Measurements from ENCODE around the gene OR10H5.
"Not testable (repeated sequence)": the region's sequence is repeated elsewhere in the genome, so short reads cannot be mapped to it uniquely, and the experiment has no call there.

The OR10H5 gene, protein sequence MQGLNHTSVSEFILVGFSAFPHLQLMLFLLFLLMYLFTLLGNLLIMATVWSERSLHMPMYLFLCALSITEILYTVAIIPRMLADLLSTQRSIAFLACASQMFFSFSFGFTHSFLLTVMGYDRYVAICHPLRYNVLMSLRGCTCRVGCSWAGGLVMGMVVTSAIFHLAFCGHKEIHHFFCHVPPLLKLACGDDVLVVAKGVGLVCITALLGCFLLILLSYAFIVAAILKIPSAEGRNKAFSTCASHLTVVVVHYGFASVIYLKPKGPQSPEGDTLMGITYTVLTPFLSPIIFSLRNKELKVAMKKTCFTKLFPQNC

DNA sequence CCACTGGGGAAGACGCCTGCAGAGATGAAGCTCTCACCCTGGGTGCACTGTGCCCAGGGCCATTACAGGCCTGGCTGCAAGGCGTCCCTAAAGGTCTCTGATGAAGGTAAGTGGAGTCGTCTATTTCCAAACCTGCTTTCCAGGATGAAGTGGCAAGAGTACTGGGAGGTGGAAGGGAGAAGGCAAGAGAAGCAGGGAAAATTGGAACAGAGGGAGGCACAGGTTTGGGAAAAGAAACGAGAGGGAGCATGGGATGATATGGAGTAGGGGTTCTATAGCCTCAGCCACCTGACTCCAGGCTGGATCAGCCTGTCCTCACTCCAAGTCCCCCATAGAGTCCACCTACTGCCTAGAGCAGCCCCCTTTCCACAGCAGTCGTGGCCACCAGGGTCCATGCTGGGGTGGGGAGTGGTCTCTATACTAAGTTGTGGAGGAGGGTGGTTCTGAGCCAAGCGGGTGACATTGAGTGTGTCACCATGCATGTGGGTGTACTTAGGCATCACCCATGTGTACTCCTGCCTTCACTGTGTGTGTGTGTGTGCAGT lies at the start of gene OR10H5:
OR10H5 (plus strand) TSS at position 51 of the 545 bp plus-strand sequence. CDS start 6,388 bp downstream, outside the sequence.
- no peak for FAIRE-seq

DNA sequence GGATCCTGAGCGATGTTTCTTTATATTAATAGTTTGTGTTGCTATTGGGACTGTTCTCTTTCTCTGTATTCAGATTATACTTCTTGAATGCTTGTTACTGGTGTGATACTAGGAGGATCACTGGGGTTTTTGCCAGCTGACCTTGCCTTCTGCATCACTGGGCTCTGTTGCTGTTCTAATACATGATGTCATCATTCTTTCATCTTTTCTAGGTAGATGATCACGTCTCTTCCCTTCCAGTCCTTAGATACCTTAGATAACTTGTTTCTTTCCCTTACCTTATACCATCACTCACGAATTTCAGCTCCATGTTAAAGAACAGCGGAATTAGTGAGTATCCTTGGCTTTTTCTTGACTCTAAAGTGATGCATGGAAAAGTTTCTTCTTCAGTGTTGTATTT lies 49.7 kb upstream of the OR10H5 start, which contains the start of gene OR10H3:
OR10H3 (plus strand) TSS at position 264 of the 400 bp plus-strand sequence. CDS start 3,408 bp downstream, outside the sequence.
- no peak for FAIRE-seq

DNA sequence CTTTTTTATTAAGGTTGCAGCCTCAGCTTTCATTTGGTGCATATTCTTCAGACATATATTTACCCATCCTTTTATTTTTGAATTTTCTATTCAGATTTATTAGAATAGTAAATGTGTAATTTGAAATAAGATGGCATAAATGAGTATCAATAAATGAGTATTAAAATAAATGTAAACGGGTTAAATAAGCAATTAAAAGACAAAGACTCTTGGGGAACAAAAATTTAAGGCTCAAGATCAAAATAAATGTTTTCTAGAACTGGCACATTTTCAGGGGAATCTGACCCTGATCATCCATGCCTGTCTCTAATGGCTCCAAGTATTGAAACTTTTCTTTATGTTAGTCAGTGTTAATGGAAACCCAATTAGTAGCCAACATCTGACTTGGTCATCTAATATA lies 46.7 kb upstream of the OR10H5 start:
- FAIRE-seq = no peak

DNA sequence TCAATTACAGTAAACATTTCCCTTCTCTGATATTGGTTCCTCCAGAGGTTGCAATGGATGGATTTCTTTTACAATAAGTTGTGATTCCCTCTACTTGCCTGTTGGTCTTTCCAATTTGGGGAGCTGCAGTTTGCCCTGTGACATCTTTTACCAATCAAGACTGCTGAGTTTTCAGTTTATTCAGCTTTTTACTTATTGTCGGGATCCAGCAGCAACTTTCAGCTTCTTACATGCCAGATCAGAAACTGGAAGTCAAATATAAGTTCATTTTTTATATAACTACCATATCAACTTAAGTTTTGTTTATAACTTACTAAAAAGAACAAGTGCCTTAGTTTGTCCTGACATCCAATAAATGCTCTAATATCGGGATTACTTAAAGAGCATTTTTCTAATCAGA lies 39.2 kb upstream of the OR10H5 start:
- FAIRE-seq = no peak

DNA sequence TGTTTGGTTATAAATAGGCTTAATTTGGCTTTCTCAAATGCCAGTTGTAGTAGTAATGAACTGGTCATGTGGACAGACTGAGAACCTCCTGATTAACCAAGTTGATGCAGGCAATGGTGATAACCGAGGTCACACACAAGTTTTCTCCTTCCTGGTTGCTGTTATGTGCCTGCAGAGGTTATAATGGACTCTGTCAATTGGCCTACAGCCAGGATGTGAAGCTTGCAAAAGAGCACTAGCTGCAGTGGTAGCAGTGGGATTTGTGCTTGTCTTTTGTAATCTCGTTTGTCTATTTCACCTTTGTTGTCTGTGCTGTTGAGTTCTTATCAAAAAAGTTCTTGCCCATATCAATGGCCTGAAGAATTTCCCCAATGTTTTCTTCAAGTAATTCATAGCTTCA lies 29.1 kb upstream of the OR10H5 start:
- no peak for FAIRE-seq

DNA sequence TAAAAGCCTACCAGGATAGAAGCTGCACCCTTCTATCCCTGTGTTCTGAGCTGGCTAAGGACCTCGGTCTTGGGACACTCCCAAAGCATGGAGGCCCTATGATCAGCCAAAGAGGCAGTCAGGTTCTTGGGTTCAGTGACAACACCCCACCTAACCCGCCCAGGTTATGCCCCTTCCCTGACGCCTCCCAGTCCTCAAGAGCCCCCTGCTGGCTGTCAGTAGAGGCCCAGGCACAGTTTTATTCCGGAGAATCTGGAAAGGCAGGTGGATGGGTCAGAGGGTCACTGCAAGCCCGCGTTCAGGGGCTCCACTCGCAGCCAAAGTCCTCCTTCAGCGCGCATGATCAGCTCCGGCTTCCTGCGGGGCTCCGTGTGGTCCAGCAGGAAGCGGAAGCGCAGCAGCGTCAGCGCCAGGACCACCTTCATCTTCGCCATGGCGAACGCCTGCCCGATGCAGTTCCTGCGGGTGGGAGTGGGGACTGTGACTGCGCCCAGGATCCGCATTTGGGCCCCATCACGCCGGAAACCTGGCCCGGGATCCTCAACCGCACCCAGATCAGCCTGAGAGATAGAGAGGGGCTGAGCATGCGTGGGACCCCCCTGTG lies 27.4 kb upstream of the OR10H5 start:
- no peak for FAIRE-seq

DNA sequence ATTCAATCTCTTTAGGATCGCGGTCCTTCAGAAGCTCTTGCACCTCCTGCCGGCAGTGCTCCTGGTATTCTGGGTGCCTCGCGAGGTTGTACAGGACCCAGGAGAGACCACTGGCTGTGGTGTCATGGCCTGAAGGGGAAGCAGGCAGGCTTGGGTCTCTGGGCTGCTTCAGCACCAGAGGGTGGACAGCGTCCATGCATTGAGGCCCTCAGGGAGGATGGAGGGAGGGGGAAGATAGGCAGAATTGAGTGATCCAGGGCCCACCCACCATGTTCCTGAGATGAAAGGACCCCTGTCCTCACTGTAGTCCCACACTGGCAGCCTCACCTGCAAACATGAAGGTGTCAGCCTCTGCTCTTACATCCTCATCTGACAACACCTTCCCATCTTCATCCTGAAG lies 17.9 kb upstream of the OR10H5 start:
- no peak for FAIRE-seq

DNA sequence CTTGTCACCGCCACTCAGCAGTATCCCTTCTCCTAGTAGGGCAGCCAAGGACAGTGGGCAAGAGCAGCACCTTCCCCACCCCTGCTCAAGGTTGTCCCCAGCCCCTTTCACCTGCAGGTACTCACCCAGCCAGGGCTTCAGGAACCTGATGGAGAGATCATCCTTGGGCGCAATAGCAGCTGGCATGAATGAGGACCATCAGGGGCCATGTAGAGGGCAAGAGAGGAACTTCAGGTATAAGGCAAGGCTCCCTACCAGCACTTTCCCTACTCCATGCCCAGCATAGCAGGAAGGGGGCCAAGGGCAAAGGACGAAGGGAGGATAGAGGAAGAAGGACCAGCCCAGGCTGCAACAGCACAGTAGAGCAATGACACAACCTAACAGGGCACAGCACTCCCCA lies 13.3 kb upstream of the OR10H5 start:
- not testable (repeated sequence) for FAIRE-seq

DNA sequence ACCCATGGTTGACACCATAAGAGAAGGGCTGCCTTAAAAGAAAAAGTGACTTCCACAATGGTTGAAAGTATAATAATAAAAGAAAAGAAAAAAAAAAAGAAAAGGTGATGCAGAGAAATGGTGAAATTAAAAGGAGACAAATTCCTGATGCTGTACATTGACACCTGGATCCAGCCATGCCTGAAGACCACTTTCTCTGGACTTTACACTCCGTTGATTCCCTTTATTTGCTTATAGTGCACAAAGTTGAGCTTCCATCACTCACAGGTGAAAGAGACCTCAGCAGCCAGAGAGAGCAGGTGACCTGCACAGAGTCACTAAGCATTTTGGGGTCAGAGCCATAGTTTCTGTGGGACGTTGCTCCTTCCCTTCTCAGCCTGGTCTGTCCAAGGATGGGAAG lies 12.2 kb upstream of the OR10H5 start:
- FAIRE-seq = no peak

DNA sequence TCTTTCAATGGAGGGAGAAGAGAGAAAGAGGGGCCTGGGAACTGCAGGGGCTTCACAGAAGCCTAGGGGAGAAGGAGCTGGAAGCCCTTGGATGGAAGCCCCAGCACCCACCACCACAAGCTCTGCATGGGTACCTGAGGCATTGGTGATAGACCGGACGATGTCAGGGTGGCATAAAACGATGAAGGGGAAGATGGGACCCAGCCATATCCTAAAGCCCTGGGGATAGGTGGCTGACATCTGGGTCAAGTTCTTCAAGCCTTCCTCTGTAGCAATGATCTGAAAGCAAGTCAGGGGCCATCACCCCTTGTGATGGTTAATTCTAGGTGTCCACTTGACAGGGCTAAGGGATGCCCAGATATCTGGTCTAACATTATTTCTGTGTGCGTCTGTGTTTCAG lies 11.2 kb upstream of the OR10H5 start:
- no peak for FAIRE-seq

DNA sequence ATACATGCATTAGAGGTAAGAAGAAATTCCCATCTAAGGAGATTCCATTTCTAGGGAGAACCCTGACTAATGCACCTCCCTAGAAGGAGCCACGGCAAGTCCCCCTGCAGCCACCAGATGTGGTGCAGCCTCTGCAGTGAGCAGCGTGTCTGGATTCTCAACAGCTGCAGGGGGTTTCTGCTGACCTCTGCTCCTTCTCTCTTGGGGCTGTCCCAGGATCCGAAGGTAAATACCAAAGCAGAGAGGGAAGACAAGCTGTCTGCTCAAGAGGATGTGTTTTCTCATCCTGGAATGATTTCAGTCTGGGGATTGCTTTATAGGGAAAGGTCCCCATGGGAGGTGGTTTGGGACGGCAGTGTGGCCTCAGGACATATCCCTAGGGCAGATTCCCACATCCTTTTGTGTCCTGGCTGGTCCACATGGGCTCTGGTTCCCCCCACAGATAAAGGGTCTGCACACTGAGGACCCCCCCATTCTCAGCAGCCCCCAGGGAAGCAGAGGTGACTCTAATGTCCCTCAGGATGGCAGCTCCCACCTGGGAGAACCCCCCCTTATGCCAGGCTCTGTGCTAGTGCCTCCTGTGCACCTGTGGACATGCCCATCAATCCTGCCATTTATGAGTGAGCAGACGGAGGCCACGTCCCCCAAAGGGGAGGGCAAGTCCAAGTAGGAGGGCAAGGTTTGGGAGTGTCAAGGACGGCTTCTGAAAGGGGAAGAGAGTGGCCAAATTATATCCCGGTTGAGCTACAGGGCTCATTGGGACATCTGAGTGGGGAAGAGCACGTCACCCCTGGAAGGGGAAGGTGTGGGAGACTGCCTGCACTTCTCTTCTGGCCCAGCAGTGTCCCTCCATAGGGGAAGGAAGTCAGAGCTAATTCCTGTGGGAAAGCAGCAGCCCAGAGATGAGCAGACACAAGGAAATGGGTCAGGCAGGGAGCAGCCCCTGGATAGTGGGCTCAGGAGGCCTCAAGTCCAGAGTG lies 10.2 kb upstream of the OR10H5 start:
- no peak for FAIRE-seq

DNA sequence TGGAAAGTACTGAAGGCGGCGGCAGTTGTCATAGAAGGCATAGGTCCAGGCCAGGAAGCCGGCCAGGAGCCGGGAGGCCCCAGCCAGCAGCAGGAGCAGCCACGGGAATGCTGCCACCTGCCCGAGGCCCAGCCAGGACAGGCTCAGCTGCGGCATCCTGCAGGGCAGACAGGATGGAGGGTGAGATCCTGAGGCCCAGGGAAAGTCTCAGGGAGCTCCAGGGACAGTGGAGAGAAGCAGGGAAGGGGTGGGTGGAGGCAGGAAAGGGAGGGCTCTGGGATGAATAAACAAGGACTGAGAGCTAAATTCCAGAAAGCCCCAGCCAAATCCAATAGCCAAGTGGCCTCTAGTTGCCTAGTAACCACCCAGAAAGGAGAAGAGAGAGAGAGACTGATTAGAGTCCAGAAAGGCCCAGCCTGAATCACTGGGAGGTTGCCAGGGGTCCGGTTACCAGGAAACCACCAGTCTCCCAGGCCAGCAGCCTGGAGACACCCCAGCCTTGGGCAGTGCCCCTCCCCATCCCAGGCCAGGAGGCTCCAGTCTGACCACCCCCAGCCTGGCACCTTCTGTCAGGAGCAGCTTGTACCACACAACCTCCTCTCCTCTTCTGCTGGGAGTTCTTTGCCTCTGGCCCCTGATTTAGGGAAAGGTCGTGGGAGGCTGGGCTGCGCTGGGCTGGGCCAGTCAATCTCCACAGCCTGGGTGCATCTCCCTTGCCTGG lies 7.5 kb upstream of the OR10H5 start:
- no peak for FAIRE-seq

DNA sequence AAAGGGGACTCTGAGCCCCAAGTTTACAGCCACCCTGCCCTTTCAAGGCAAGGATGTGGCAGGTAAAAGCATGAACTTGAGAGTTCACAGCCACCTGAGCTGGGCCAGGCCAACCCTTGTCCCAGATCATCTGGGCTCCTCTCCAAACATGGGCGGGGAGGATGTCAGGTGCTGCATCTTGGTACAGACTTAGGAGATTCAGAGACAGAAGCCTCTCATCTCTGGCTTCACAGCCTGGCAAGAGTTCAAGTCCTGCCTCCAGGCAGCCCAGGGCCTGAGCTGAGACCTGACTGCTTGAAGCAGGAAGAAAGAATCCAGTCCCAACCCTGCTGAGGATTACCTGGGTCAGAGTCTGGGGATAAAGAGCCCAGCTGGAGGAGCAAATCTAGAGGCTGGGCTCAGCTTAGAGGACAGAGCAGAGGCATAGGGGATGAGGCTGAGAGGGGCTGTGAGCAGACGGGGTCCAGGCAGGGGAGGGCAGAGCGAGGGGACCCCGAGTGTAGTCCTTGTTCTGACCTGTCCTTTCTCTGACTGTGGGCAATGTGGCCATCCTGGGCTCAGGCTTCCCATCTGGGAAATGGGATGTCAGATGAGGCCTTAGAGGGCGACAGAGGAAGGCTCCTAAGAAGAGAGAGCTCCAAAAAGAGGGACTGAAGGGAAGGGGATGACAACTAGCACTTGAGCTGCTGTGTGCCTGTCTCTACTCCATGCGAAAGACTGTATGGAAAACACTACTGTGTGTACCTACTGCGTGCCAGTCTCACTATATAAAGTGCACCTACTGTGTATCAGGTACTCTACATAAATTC lies 6.6 kb upstream of the OR10H5 start:
- FAIRE-seq = no peak

DNA sequence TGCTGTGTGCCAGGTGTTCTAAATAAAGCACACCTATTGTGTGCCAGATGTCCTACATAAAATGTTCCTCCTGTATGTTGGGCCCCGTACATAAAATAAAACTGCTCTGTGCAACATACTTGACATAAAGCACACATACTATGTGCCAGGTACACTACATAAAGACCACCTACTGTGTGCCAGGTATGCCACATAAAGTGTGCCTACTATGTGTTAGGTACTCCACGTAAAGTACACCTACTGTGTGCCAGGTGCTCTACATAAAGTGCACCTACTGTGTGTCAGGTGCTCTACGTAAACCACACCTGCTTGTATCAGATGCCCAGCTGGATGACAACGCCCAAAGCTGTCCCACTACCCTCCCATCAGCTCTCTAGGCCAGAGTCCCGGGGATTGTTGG lies 5.8 kb upstream of the OR10H5 start:
- no peak for FAIRE-seq

DNA sequence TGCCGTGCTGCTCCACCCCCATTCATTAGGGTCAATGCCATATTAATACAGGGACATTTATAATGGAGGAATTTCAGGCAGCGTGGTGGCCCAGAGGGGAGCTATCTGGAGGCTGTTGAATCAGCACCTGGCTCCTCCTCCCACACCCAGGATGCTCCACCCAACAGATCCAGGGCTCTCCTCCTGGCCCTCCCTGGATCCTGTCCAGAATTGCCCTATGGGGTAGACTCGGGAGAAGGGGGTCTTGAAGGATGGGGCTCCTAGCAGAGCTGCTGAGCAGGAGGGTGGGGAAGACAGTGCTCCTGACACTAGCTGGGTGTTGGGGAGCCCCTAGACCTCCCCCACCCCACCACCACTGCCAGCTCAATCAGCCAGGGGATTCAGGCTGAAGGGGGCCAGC lies 5.2 kb upstream of the OR10H5 start:
- FAIRE-seq = no peak

DNA sequence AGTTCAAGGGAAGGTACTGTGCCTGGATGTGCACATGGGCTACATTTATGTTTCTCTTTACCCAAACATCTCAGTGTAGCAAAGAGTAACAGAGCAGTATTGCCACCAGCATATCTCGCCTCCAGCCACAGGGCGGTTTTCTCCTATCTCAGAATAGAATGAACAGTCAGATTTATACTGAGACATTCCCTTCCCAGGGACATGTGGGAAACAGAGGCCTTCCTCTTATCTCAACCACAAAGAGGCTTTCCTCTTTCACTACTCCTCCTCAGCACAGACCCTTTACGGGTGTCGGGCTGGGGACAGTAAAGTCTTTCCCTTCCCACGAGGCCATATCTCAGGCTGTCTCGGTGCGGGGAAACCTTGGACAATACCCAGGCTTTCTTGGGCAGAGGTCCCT lies 4.6 kb upstream of the OR10H5 start:
- FAIRE-seq = not testable (repeated sequence)

DNA sequence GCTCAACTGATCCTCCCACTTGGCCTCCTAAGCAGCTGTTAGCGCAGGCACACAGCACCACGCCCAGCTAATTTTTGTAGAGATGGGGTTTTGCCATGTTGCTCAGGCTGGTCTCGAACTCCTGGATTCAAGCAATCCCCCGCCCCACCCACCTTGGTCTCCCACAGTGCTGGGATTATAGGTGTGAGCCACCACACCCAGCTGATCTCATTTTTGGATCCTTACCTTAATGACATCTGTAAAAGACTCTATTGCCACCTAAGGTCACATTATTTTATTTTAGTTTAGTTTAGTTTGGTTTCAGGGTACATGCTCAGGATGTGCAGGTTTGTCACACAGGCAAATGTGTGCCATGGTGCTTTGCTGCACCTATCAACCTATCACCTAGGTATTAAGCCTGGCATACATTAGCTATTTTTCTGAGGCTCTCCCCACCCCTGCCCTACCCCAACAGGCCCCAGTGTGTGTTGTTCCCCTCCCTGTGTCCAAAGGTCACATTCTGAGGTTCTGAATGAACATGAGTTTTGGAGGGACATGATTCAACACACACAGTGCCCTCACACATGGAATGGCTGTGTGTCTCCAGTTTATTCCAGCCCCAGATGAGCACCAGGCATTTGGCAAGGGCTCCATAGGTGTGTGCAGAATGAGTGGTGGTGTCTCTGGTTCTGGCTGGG lies 1.3 kb downstream of the OR10H5 start:
- no peak for FAIRE-seq

DNA sequence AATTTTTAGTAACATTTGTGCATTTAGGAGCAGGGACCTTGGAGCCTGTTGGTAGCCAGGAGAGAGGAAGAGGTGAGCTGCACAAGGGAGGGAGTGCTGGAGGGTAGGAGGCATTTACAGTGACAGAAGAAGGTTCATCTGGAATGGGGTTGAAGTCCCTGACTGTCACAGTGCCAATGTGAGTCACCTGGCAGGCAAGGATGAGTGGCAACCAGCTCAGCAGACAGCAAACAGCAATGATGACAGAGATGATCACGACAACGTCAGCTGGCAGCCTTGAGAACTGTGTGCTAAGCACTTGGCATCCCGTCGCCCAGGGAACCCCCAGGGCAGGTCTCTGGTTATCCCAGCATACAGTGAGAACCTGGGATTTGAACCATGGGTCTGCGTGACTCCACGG lies 2.6 kb downstream of the OR10H5 start:
- no peak for FAIRE-seq

DNA sequence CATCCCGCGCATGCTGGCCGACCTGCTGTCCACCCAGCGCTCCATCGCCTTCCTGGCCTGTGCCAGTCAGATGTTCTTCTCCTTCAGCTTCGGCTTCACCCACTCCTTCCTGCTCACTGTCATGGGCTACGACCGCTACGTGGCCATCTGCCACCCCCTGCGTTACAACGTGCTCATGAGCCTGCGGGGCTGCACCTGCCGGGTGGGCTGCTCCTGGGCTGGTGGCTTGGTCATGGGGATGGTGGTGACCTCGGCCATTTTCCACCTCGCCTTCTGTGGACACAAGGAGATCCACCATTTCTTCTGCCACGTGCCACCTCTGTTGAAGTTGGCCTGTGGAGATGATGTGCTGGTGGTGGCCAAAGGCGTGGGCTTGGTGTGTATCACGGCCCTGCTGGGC lies 6.8 kb downstream of the OR10H5 start:
- FAIRE-seq = not testable (repeated sequence)

DNA sequence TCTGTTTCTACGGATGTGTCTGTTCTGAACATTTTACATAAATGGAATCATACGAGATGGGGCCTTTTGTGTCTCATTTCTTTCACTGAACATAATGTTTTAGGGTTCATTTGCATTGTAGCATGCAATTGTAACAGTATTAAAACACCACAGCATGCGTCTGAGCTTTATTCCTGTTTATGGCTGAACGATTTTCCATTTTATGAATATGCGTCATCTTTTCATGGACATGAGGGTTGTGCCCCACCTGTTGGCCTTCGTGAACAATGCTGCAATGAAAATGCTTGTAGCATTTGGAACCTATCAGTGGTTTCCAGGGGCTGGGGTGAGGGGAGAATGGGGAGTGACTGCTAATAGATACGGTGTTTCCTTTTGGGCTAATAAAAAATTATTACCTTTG lies 22.9 kb downstream of the OR10H5 start:
- no peak for FAIRE-seq

DNA sequence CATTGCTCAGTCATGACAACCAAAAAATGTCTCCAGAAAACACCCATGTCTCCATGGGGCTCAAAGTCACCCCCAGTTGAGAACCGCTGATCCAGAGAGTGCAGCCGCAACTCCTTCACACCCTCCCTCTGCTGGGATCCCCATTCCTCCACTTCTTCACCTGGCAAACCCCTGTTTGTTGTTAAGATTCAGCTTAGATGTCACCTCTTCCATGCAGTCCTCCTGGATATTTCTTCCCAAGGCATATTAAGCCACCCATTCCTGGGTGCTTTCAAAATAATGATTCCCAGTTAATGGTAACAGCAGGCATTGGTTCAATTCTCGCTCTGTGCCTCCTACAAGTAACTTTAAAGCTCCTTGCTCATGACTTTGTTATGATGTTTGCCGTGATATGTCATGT lies 24.0 kb downstream of the OR10H5 start:
- no peak for FAIRE-seq
